ENCODE data around the gene SPRR1B.

Gene SPRR1B
- long read RNA-seq, result 0 reads

- Histone ChIP-seq H3K4me3 (replicated peaks; ENCODE audit: insufficient read depth, low read length) (no peak within 1 kb of the TSS), H3K27ac (replicated peaks) (no peak within 1 kb of the TSS), H3K27me3 (ENCODE audit: insufficient read depth, poor library complexity, severe bottlenecking) (no peaks in the 10 kb centered on the region)
- TF ChIP-seq GABPA (IDR thresholded peaks at IDR 0.05; ENCODE audit: low read depth), result no peak
- TF ChIP-seq CTCF (IDR thresholded peaks at IDR 0.05; ENCODE audit: insufficient read depth, low read length), result no peak
- no peak for TF ChIP-seq POLR2AphosphoS5 (IDR thresholded peaks at IDR 0.05; ENCODE audit: low read depth)
- no peak for TF ChIP-seq REST (IDR thresholded peaks at IDR 0.05; ENCODE audit: insufficient replicate concordance, low read depth)
- no peak for DNase-seq (ENCODE audit: low read depth in 1 of 2, low spot score in 1 of 2)
Measured at GRCh38 chr1:153030895-153031294, at the start of gene SPRR1B. Gene SPRR1B, plus strand, starts transcription at chr1:153031203. Its CDS starts 1,143 bp downstream, at chr1:153032346.

GRCh38 chr1:152982076-152982475 is 48.9 kb upstream of the SPRR1B start:
- Histone ChIP-seq H3K4me3 (replicated peaks; ENCODE audit: insufficient read depth, low read length) (no peak overlapping the region), H3K27me3 (ENCODE audit: insufficient read depth, poor library complexity, severe bottlenecking) (no peaks in the 10 kb centered on the region), H3K27ac (replicated peaks) (no peak overlapping the region)
- TF ChIP-seq REST (IDR thresholded peaks at IDR 0.05; ENCODE audit: insufficient replicate concordance, low read depth) (no peak), SPI1 (IDR thresholded peaks at IDR 0.05; ENCODE audit: borderline replicate concordance, low read depth) (no peak)
- no peak for DNase-seq (ENCODE audit: low read depth in 1 of 2, low spot score in 1 of 2)

GRCh38 chr1:152983234-152983633 is 47.8 kb upstream of the SPRR1B start:
- no peaks in the 10 kb centered on the region for H3K27me3 ChIP-seq (ENCODE audit: insufficient read depth, poor library complexity, severe bottlenecking)
- H3K27ac ChIP-seq (replicated peaks), result no peak overlapping the region
- TF ChIP-seq GABPA (IDR thresholded peaks at IDR 0.05; ENCODE audit: low read depth), result no peak
- TF ChIP-seq REST (IDR thresholded peaks at IDR 0.05; ENCODE audit: insufficient replicate concordance, low read depth), result no peak
- H3K4me3 ChIP-seq (replicated peaks; ENCODE audit: insufficient read depth, low read length), result no peak overlapping the region
- no peak for DNase-seq (ENCODE audit: low read depth in 1 of 2, low spot score in 1 of 2)

DNA sequence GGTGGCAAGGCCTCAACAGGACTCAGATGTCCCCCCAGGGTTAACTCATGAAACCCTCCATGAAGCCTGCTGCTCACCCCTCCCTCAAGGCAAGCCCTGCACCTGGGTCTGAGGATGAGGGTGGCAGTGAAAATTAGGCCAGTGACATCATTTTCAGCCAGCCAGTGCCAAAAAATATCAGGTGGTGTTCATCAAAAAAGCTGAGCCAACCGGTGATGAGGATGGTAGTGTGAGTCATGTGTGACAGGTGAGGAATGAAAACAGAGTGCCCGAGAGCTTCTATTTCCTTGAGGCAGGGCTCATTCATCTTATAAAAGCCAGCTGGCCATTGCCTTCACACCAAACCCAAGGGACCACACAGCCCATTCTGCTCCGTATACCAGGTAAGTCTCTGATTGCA is 47.3 kb upstream of the SPRR1B start, which contains the start of gene SPRR1A:
Gene SPRR1A (plus strand): TSS at position 339 of the 400 bp plus-strand sequence. CDS start 1,150 bp downstream, outside the sequence.
- TF ChIP-seq GABPA (IDR thresholded peaks at IDR 0.05; ENCODE audit: low read depth) (no peak), REST (IDR thresholded peaks at IDR 0.05; ENCODE audit: insufficient replicate concordance, low read depth) (no peak), SPI1 (IDR thresholded peaks at IDR 0.05; ENCODE audit: borderline replicate concordance, low read depth) (no peak), CTCF (IDR thresholded peaks at IDR 0.05; ENCODE audit: insufficient read depth, low read length) (no peak), POLR2AphosphoS5 (IDR thresholded peaks at IDR 0.05; ENCODE audit: low read depth) (no peak)
- H3K4me3 ChIP-seq (replicated peaks; ENCODE audit: insufficient read depth, low read length), result no peak within 1 kb of the TSS
- DNase-seq (ENCODE audit: low read depth in 1 of 2, low spot score in 1 of 2), result no peak
- H3K27me3 ChIP-seq (ENCODE audit: insufficient read depth, poor library complexity, severe bottlenecking), result peaks cover 2% of the 10 kb centered on the region
- no peak within 1 kb of the TSS for H3K27ac ChIP-seq (replicated peaks)
